GM18868 (cell line): ENCODE measurements around the gene TDRD3.
"Not testable (repeated sequence)": the region's sequence is repeated elsewhere in the genome, so short reads cannot be mapped to it uniquely, and the experiment has no call there.

Source experiments
- ATAC-seq: cut with Tn5 transposase; IDR thresholded peaks from one replicate; pipeline ENCODE4 v1.9.1; 2021; ENCODE audit warnings: mild to moderate bottlenecking, moderate library complexity; ENCODE audit not compliant: unreplicated experiment

The TDRD3 gene

DNA sequence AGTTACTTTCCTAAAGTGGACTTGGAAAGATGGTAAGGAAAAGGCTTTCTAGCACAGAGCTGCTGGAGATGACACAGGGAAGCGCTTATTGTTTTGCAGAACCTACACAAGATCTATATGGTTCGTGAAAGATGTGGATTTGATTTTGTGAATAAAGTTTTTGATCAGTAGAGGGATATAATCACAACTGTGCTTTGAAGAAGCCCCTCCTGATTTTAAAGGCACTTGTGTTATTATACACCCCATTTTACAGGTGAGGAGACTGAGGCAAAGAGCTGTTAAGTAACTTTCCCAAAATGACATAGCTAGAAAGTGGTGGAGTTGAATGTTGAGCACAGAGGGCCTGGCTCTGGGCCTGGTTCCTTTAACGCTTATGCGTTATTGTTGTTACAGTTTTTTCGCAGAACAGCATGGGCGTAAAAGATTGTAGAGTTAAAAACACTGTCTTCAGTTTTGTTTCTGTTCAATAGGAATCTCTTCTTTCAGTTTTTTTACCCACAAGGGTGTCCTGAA, 1.4 kb downstream of the TDRD3 start:
- no peak for ATAC-seq

DNA sequence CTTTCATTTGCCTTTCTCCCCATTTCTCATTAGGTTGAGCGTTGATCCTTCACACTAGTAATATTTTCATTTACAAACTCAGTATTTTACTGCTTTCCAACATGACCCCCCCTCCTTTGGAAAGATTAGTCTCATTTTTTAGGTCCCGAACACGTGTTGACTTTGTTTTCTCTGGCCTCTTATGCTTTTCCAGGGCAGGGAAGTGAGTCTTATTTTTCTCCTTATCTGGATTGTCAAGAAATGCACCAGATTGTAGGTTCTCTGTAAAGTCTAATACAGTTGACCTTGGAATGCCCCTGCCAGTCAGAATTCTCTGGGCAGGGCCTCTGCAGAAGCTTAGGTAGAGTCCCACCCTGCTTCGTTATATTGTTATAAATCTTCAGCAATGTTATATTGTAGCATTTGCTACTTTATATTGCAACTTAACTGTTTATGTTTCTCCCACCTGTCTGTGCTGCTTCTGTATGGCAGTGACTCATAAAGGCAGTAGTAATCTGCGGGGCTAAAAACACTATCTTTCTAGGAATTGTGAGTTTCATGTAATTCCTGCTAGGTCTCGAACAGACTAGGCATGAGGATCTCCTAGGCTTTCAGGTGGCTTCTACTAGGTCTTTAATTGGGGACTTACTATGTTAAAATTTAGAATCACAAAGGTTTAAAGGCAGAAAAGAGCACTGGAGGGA, 2.0 kb downstream of the TDRD3 start:
- ATAC-seq: no peak

DNA sequence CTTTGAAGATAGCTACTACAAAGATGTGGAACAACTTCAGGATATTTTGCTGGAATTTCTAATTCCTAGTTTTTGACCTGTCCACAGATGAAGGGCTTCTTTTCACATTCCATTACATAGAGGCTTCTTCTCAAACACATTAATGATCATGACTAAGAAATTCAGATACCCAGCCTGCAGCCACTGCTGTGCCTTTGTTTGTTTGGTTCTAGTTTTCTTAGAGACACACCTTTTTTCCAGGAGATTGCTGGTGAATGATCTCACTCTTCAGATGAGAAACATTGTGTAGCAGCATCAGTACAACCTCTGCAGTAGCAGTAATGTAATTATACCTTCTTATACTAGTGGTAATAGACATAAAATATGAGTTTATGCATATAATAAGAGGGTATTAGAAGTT, 5.0 kb downstream of the TDRD3 start:
- ATAC-seq: no peak

DNA sequence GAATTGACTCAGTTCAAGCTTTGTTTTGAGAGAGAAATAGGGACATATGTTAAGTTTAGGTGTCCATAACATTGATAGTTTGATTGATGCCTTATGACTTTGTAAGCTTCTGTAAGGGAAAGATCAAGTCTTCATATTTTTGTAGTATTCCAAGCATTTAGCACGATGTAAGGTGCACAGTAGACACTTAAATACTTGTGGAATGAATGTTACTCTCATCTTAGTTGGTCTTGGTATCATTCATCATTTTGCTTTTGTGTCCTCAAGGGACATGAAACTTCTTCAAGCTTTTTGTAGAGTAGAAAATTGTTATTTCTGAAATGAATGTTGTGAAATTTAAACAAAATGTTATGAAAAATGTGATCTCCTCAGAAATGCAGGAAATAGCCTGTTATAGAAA, 10.1 kb downstream of the TDRD3 start:
- ATAC-seq: peak; percentile 36

DNA sequence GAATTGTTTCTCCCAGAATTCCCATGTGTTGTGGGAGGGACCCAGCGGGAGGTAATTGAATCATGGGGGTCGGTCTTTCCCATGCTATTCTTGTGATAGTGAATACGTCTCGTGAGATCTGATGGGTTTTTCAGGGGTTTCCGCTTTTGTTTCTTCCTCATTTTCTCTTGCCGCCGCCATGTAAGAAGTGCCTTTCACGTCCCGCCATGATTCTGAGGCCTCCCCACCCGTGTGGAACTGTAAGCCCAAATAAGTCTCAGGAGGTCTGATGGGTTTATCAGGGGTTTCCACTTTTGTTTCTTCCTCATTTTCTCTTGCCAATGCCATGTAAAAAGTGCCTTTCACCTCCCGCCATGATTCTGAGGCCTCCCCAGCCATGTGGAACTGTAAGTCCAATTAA, 10.8 kb downstream of the TDRD3 start:
- ATAC-seq: not testable (repeated sequence)

DNA sequence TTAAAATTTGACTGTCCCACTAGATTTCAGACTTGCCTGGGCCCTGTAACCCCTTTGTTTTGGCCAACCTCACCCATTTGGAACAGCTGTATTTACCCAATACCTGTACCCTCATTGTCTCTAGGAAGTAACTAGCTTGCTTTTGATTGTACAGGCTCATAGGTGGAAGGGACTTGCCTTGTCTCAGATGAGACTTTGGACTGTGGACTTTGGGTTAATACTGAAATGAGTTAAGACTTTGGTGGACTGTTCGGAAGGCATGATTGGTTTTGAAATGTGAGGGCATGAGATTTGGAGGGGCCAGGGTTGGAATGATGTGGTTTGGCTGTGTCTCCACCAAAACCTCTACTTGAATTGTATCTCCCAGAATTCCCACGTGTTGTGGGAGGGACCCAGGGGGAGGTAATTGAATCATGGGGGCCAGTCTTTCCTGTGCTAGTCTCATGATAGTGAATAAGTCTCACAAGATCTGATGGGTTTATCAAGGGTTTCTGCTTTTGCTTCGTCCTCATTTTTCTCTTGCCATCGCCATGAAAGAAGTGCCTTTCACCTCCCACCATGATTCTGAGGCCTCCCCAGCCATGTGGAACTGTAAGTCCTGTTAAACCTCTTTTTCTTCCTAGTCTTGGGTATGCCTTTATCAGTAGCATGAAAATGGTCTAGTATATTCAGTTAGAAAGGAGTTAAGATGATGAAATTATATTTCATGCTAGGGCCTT, 12.7 kb downstream of the TDRD3 start:
- not testable (repeated sequence) for ATAC-seq

DNA sequence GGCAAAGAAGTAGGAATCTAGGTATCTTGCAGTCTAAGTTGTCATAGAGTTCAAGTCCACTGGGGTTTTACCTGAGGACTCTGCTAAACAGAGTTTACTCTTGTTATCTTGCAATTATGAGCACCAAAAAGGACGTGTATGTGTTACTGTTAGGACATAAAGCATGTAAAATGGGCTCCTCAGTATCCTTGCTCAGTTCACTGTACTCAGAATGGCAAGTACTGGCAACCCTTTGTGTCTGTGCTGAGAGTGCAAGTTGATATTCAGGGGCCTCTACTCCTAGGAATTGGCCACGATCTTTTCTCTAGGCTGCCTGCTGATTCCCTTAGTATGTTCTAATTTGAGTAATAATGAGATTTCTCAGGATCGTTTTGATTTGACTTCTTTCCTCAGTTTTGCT, 13.3 kb downstream of the TDRD3 start:
- no peak for ATAC-seq

DNA sequence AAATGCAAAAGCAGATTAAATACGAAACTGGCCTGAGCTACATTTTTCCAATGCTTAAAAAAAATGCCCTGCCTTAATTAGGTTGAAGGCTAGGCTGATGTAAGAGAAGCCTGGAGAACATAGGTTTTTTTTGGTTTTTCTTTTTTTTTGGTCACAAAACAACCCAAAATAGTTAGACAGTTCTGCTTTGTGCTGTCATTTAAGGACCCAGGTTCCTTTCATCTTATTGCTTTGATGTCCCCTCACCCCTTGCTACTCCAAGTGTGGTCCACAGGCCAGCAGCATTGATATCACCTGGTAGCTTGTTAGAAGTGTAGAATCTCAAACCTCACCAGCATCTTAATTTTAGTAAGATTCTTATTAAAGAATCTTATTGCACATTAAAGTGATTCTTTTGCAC, 14.4 kb downstream of the TDRD3 start:
- peak; percentile 42 for ATAC-seq

DNA sequence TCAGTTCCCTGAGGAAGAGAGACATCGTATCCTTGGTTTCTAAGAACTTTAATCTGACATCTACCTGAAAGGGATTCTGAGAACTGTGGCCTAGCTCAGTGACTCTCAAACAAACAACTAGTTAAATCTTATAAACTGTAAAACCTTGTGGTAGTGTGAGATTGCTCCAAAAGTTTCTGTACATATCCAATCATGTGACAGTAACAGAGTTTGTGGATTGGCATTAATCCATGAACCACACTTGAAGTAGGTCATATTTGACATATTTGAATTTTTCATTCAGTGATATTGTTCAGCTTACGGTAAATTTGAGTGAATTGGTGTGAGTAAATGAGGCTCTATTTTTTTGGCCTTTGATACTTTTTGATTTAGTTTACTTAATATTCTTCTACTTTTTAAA, 15.0 kb downstream of the TDRD3 start:
- ATAC-seq: no peak

DNA sequence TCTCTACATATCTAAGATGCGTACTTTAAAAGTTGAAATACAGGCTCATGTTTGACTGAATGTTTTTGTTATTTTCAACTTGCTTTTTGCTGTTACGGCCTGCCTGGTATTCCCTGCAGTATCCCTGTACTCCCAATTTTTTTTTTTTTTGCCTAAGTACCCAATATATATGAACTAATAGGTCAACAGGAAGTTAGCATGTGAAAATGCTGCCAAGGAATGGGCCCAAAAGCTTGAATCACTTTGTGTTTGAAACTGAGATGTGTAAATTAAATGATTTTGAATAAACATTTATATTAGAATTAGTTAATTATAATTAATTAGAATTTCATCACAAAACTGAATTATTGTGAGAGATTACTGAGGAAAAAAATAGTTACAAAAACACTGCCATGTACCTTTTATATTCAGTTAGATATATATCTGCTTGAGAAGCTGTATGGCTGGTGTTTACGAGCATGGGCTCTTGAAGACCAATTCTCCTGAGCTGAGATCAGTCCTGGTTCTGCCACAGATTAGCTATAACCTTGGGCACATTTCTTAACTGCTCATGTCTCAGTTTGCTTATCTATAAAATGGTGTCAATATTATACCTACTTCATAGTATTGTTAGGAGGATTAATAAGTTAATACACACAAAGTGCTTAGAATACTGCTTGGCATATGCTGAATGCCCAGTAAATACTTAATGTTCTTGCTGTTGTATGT, 16.0 kb downstream of the TDRD3 start:
- no peak for ATAC-seq

DNA sequence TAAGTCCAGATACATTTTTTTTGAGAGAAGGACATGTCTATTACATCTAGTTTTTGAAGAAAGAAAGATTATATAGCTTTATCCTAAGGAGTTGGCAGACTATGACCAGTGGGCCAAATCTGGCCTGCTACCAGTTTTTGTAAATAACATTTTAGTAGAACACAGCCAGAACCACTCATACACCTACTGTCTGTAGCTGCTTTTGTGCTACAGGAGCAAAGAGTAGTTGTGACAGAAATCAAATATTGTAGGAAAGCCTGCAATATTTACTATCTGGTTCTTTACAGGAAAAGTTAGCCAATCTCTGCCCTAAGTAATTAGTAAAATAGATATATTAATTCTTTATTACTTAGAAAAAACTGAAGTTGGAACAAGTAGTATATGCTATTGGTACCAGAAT, 17.2 kb downstream of the TDRD3 start:
- no peak for ATAC-seq

DNA sequence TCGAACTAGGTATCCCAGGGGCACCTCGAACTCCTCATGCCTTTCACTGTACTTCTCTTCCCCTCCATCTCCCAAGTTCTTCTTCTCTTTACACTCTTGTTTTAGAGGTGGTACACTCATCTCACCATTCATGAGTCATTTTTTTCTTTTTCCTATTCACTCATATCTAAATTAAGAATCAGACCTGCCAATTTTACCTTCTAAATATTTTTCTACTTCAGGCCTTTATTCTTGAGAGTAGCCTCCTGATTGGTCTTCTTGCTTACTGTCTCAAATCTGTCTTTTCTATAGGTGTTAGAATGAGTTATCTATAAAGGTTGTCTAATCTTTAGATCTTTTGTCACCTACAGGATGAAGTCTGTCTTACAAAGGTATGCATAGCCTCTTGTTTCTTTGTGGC, 20.7 kb downstream of the TDRD3 start:
- ATAC-seq: no peak

DNA sequence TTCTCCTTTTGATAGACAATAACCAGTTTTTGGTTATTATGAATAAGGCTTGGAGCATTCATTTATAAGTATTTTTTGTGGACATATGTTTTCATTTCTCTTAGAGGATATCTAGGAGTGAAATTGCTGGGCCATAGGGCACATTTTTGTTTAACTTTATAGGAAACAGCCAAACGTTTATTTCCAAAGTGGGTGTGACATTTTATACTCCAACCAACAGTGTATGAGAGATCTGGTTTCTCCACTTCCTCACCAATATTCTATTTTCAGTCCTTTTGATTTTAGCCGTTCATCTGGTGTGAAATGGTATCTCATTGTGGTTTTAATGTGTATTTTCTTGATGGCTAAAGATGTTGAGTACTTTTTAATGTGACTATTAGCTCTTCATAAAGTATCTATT, 21.9 kb downstream of the TDRD3 start:
- ATAC-seq: no peak

DNA sequence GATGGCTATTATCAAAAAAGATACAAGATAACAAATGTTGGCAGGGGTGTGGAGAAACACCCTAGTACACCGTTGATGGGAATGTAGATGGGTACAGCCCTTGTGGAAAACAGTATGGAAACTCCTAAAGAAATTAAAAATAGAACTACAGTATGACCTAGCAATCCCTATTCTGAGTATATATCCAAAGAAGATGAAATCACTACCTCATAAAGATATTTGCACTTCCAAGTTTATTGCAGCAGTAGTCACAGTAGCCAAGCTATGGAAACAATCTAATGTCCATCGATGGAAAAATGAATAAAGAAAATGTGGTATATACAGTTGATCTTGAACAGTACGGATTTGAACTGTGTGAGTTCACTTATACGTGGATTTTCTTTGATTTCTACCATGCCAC, 28.3 kb downstream of the TDRD3 start:
- ATAC-seq: no peak

DNA sequence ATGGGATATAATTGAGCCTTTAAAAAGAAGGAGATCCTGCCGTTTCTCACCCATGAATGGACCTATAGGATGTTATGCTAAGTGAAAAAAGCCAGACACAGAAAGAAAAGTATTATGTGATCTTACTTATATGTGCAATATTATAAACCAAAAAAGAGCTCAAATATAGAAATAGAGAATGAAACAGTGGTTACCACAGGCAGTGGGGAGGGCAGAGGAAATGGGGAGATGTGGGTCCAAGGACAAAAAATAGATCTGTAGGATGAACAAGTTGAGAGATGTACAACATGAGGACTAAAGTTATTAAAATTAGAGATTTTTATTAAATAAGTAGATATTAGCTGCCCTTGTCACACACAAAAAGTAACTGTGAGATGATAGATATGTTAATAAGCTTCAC, 29.1 kb downstream of the TDRD3 start:
- no peak for ATAC-seq

DNA sequence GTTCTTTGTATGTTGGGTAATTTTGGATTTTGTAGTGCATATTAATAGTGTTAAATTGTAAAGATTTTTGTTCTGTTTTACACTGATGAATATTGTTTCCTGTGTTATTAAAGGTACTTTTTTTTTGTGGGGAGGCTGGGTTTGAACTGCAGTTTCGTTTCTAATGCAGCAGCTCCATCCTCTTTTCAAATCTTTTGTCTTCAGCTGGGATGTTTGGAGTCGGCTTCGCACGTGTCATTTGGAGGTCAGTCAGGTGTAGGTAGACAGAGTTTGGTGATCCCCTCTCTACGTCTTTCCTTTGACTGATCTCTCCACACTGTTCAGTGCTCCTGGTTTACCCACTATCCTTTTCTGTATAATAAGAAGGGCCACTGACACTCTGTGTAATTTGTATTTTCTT, 30.3 kb downstream of the TDRD3 start:
- ATAC-seq: peak; percentile 63

DNA sequence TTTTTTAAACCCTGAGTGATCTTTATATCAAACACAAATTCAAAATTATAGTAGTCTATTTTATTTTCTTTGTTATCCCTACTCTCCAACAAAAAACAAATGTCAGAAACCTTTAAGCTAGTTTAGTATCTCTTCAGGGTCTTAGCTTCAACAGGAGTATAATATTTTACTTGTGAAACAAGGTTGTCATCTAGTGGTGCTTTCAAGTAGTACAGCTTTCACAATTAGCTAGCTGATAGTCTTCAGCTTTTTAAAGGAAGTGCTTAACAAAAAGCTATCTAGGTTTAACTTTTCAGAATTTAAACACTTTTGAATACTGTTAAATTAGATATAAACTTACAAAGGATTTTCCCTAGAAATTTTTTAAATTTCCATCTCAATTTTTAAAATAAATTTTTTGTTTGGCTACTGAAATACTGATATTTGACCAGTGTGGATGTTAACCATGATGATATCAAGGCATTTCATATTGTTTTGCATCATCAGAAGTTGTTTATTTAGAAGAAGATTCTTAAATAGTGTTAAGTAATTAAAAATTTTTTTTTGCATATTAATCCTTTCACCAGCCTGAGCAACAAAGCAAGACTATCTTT, 34.2 kb downstream of the TDRD3 start:
- ATAC-seq: peak; percentile 80

DNA sequence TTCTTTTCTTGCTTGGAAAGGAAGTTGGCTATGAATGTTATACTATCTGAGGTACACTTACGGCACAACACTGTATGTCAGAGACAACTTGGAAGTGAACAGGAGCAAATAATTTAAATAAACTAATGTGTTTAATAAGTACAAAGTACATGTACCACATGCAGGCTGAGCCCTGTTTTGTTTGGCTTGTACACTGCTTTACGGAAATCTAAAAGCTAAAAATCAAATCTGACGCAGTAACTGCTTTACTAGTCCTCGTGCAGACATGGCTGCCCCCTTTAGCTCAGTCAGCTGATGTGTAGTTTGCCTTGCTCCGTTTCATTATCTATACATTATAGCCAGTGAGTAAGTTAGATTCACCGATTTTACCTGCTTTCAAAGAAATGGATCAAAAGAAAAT, 36.5 kb downstream of the TDRD3 start:
- ATAC-seq: no peak

DNA sequence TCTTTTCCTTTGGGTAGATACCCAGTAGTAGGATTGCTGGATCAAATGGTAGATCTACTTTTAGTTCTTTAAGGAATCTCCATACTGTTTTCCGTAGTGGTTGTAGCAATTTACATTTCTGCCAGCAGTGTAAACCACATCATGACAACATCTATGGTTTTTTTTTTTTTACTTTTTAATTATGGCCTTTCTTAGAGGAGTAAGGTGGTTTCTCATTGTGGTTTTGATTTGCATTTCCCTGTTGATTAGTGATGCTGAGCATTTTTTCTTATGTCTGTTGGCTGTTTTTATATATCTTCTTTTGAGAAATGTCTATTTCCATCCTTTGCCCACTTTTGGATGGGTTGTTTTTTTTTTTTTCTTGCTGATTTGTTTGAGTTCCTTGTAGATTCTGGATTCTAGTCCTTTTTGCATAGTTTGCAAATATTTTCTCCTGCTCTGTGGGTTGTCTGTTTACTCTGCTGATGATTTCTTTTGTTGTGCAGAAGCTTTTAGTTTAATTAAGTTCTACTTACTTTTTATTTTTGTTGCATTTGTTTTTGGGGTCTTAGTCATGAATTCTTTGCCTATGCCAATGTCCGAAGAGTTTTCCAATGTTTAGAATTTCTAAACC, 38.8 kb downstream of the TDRD3 start:
- no peak for ATAC-seq

DNA sequence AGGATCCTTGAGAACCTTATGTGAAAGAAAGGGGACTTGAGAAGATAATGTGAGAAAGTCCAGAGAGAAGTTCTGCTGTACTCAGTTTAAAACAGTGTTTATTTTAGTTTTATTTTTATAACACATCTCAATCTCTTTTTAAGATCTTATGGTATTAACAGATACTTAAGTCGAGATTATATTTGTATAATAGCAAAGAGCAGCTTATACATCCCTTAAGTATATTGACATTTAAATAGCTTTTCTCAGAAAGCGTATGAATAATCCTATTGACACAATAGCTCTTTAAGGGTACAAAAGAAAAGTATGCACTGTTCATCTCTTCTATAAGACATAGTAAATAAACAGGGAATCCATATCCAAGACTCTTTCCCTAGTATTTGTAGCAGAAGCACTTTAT, 42.2 kb downstream of the TDRD3 start:
- ATAC-seq: no peak

DNA sequence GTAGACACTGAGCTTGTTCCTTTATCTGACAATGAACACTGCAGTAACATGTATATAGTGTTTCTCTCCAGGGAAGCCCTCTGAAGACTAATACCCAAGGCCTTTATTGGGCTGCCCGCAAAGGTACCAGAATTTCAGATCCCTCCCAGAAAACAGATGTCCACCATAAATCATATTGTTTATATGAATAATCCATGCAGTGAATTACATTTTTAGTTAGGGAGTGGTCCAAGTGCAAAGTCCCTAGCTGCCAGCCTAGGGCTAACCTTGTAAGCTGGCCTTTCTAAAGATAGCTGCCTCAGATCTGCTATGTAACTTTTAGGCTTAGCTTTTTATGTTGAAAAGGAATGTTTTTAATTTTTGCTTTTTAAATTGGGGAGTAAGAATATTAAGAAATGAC, 44.7 kb downstream of the TDRD3 start:
- ATAC-seq: no peak
